ENCODE data around the gene JAK2.
"Not testable (repeated sequence)": the region's sequence is repeated elsewhere in the genome, so short reads cannot be mapped to it uniquely, and the experiment has no call there.

JAK2 gene

GRCh38 chr9:5041390-5042115, 56.5 kb downstream of the JAK2 start:
- TF ChIP-seq POLR2A (IDR thresholded peaks at IDR 0.05; ENCODE audit: low read depth, low read length) = no peak
- FAIRE-seq (no peak), DNase-seq (ENCODE audit: insufficient read length, low spot score) (no peak)

GRCh38 chr9:5042661-5043178, 57.6 kb downstream of the JAK2 start:
- DNase-seq (ENCODE audit: insufficient read length, low spot score) (no peak), FAIRE-seq (no peak)
- TF ChIP-seq POLR2A (IDR thresholded peaks at IDR 0.05; ENCODE audit: low read depth, low read length) = no peak

DNA sequence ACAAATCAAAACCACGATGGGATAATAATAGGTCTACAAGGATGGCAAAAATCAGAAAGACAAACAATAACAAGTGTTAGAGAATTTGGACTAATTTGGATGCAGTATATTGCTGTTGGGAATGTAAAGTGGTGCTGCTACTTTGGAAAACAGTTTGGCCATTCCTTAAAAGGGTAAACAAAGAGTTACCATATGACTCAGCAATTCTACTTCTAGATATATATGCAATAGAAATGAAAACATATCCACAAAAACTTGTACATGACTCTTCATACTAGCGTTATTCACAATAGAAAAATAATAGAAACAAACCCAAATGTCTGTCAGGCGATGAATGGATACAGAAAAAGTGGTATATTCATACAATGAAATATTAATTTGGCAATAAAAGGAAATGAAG, 58.3 kb downstream of the JAK2 start:
- FAIRE-seq = peak; percentile 23
- no peak for TF ChIP-seq POLR2A (IDR thresholded peaks at IDR 0.05; ENCODE audit: low read depth, low read length)
- DNase-seq (ENCODE audit: insufficient read length, low spot score) = no peak

DNA sequence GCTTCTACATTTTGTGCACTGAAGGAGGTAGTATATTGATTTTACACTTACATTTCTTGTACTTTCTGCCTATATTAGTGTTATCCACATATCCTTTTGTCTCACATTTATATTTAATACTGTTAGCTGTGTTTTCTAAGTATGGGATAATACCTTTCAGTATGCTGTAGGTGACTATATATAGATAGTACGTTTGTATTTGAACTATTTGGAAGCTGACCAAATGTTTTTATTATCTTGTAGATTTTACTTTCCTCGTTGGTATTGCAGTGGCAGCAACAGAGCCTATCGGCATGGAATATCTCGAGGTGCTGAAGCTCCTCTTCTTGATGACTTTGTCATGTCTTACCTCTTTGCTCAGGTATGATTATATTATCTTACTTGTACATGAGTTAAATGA, 59.1 kb downstream of the JAK2 start:
- DNase-seq (ENCODE audit: insufficient read length, low spot score) (no peak), FAIRE-seq (no peak)
- no peak for TF ChIP-seq POLR2A (IDR thresholded peaks at IDR 0.05; ENCODE audit: low read depth, low read length)

DNA sequence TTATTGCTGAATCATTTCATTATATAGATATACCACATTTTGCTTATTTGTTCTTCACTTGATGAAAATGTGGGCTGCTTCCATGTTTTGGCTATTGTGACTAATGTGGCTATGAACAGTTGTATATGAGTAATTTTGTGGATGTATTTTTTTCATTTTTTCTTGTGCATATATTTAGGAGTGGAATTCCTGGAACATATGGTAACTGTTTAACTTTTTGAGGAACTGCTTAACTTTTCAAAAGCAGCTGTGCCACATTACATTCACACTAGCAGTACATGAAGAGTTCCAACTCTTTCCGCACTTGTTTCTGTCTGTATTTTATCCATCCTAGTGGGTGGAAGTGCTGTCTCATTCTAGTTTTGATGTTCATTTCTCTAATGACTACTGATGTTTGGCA, 67.8 kb downstream of the JAK2 start:
- FAIRE-seq = no peak
- TF ChIP-seq POLR2A (IDR thresholded peaks at IDR 0.05; ENCODE audit: low read depth, low read length) = no peak
- no peak for DNase-seq (ENCODE audit: insufficient read length, low spot score)

- TF ChIP-seq POLR2A (IDR thresholded peaks at IDR 0.05; ENCODE audit: low read depth, low read length) = no peak
- FAIRE-seq (no peak), DNase-seq (ENCODE audit: insufficient read length, low spot score) (no peak)
These were observed 77.6 kb downstream of the JAK2 start for GRCh38 chr9:5062631-5063030.

DNA sequence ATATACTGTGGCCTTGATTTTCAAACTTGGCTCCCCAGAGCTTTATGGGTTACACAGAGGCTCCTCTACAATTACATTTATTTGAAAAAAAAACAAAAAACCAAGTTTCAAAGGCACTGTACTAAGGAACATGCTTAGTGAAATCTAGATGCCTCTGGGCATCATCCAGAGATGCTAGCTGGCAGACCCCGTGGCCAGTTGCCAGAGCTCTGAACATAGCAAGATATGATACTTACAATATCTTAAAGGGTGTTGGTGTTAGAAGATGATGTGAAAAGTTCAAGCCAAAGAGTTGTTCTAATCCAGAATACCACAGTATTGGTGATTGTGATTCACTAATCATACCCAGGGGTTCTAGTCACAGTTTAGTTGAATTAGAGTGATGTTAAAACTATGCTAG, 87.8 kb downstream of the JAK2 start:
- peak; percentile 20 for FAIRE-seq
- no peak for DNase-seq (ENCODE audit: insufficient read length, low spot score)
- TF ChIP-seq POLR2A (IDR thresholded peaks at IDR 0.05; ENCODE audit: low read depth, low read length) = no peak

GRCh38 chr9:5073701-5074100, 88.6 kb downstream of the JAK2 start:
- FAIRE-seq = no peak
- no peak for DNase-seq (ENCODE audit: insufficient read length, low spot score)
- TF ChIP-seq POLR2A (IDR thresholded peaks at IDR 0.05; ENCODE audit: low read depth, low read length) = no peak

- TF ChIP-seq POLR2A (IDR thresholded peaks at IDR 0.05; ENCODE audit: low read depth, low read length) = no peak
- DNase-seq (ENCODE audit: insufficient read length, low spot score) = no peak
- FAIRE-seq = no peak
These were observed 100.9 kb downstream of the JAK2 start for GRCh38 chr9:5085993-5086392.

DNA sequence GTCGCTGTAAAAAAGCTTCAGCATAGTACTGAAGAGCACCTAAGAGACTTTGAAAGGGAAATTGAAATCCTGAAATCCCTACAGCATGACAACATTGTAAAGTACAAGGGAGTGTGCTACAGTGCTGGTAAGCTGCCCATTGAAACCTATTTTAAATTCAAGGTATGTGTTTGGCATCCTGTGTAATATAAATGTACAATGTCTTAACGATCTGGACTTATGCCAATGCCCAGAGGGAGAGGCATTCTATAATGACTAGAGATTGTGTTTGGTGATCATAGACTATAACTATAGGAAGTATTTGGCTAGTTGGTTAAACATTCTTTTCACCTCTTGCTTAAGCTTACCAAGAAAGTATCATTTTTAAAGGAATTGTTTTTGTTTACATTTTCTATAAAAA, 104.7 kb downstream of the JAK2 start:
- no peak for FAIRE-seq
- no peak for TF ChIP-seq POLR2A (IDR thresholded peaks at IDR 0.05; ENCODE audit: low read depth, low read length)
- no peak for DNase-seq (ENCODE audit: insufficient read length, low spot score)

DNA sequence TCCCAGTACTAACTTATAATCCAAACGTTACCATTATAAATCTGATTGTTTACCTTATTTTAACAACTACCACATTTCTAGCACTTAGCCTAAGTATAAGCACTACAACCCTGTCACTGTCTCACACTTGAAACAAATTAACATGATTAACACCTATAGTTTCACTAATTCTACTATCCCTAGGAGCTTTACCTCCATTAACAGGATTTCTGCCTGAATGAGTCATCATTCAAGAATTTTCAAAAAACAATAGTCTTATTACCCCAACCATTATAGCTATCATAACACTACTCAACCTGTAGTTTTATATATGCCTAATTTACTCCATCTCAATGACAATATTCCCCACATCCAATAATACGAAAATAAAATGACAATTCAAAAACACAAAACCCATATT, 110.7 kb downstream of the JAK2 start:
- no peak for TF ChIP-seq POLR2A (IDR thresholded peaks at IDR 0.05; ENCODE audit: low read depth, low read length)
- no peak for DNase-seq (ENCODE audit: insufficient read length, low spot score)
- no peak for FAIRE-seq

DNA sequence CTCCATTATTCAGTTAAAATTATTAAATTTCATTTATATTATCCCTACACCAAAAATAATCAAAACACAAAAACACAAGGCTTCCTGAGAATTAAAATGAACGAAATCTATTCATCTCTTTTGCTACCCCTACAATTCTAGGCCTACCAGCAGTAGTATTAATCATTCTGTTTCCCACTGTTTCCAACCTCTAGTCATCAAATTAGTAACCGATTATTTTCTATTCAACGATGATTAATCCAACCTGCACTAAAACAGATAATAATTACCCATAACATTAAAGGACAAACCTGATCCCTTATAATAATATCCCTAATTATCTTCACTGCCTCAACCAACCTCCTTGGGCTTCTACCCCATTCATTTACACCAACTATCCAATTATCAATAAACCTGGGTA, 114.4 kb downstream of the JAK2 start:
- DNase-seq (ENCODE audit: insufficient read length, low spot score) (no peak), FAIRE-seq (no peak)
- TF ChIP-seq POLR2A (IDR thresholded peaks at IDR 0.05; ENCODE audit: low read depth, low read length) = no peak

- FAIRE-seq; DNase-seq (ENCODE audit: insufficient read length, low spot score): not testable (repeated sequence)
These were observed 116.1 kb downstream of the JAK2 start for GRCh38 chr9:5101127-5101526.

DNA sequence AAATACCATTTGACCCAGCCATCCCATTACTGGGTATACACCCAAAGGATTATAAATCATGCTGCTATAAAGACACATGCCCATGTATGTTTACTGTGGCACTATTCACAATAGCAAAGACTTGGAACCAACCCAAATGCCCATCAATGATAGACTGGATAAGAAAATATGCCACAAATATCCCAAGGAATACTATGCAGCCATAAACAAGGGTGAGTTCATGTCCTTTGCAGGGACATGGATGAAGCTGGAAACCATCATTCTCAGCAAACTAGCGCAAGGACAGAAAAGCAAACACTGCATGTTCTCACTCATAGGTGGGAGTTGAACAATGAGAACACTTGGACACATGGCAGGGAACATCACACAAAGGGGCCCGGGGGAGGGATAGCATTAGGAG, 121.4 kb downstream of the JAK2 start:
- not testable (repeated sequence) for FAIRE-seq; DNase-seq (ENCODE audit: insufficient read length, low spot score)

DNA sequence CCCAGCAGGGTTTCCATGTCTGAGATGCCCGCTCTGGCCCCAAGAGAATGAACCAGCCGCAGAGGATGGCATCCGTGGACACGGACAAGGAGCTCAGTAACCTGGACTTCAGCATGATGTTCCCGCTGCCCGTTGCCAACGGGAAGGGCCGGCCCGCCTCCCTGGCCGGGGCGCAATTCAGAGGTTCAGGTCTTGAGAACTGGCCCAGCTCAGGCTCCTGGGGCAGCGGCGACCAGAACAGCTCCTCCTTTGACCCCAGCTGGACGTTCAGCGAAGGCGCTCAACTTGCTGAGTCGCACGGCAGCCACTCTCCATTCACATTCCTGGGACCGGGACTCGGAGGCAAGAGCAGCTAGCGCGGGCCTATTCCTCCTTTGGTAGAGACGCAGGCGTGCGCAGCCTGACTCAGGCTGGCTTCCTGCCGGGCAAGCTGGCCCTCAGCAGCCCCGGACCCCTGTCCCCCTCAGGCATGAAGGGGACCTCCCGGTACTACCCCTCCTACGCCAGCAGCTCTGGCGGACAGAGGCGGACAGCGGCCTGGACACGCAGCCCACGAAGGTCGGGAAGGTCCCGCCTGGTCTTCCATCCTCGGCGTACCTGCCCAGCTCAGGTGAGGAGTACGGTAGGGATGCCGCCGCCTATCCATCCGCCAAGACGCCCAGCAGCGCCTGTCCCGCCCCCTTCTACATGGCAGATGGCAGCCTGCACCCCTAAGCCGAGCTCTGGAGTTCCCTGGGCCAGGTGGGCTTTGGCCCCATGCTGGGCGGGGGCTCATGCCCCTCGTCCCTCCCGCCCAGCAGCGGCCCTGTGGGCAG, 126.0 kb downstream of the JAK2 start:
- no peak for DNase-seq (ENCODE audit: insufficient read length, low spot score)
- no peak for TF ChIP-seq POLR2A (IDR thresholded peaks at IDR 0.05; ENCODE audit: low read depth, low read length)
- FAIRE-seq = no peak
